ENCODE results near the gene DHDDS.
"Not testable (repeated sequence)": the region's sequence is repeated elsewhere in the genome, so short reads cannot be mapped to it uniquely, and the experiment has no call there.

Gene DHDDS, protein sequence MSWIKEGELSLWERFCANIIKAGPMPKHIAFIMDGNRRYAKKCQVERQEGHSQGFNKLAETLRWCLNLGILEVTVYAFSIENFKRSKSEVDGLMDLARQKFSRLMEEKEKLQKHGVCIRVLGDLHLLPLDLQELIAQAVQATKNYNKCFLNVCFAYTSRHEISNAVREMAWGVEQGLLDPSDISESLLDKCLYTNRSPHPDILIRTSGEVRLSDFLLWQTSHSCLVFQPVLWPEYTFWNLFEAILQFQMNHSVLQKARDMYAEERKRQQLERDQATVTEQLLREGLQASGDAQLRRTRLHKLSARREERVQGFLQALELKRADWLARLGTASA

DNA sequence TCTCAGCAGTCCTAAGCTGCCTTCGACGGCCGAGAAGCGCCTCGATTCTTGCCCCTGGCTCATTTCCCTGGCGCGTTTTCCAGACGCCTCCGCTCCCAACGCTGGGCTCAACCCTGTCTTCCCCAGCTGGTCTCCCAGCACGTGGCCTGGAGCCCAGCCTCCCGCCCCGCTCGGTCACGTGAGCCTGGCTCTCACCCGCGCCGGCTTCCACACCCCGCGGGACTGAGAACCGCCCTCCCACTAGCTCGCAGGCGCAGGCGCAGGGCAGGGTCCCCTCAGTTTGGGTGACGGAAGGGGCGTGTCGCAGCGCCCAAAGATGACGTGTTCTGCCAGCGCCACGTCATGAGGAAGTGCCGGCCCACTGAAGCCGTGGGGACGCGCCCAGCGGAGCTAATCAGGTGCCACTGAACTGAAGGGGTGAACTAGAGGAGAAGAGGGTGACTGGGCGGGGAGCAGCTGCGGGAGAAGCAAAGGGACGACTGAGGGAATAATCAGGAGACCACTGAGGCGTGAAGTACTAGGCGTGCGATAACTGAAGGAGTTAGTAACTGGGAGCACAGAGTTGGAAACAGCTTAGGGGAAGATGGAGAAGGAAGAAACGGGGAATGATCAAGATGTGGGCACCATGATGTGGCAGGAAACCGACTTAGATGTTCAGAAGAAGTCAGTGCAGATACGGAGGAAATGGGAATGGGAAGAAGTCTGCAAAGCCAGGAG, at the start of gene DHDDS:
TSS of gene DHDDS (plus strand) at position 343 of the 717 bp plus-strand sequence. CDS start 625 bp downstream, outside the sequence.
- in situ Hi-C loops (cut with HindIII; ENCODE audit: low sequenced_read_pairs): no loop called here

DNA sequence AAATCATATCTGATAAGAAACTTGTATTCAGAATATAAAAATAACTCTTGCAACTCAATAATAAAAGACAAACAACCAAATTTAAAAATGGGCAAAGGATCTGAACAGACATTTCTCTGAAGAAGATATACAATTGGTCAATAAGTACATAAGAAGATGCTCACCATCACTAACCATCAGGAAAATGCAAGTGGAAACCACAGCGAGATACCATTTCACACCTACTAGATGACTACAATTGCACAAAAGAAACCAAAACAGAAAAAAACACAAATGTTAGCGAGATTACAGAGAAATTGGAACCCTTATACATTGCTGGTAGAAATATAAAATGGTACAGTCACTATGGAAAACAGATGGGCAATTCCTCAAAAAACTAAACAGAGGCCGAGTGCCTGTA, 48.0 kb upstream of the DHDDS start:
- in situ Hi-C loops (cut with HindIII; ENCODE audit: low sequenced_read_pairs): no loop called here

DNA sequence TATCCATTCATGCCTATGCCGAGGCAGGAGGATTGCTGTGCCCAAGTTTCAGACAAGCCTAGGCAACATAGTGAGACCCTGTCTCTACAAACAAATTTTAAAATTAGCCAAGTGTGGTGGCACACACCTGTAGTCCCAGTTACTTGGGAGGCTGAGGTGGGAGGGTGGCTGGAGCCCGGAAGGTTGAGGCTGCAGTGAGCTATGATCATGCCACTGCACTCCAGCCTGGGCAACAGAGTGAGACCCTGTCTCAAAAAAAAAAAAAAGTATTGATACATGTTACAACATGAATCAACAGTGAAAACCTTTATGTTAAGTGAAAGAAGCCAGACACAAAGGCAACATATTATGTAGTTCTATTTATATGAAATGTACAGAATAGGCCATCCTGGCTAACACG, 47.1 kb upstream of the DHDDS start:
- in situ Hi-C loops (cut with HindIII; ENCODE audit: low sequenced_read_pairs): not testable (repeated sequence)

GRCh38 chr1:26387447-26387846, 44.7 kb upstream of the DHDDS start:
- in situ Hi-C loops (cut with HindIII; ENCODE audit: low sequenced_read_pairs): no loop called here

- in situ Hi-C loops (cut with HindIII; ENCODE audit: low sequenced_read_pairs): no loop called here
These were observed 43.2 kb upstream of the DHDDS start for GRCh38 chr1:26388791-26389445.

DNA sequence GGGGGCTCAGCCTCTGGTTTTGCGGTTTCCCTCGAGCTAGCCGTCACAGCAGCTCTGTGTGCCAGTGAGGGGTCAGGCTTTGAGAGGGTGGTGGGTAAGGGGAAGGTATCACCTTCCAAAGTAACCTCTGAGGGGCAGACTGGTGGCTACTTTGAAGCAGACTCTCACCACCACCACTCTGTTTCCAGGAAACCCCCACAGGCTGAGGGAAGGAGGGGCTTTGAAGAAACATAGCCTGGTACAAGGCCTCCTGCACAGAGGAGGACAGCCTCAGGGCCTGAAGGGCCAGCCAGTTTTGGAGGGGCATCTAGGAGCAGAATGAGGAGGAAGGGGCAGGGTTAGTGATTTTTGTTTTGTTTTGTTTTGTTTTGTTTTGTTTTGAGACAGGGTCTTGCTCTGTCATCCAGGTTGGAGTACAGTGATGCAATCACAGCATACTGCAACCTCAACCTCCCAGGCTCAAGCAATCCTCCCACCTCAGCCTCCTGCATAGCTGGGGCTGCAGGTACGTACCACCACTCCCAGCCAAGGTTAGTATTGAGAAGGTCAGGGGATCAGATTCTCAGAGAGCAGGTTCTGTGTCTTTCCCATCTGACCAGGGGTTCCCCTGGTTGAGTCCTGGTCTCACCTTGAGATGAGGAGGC, 42.4 kb upstream of the DHDDS start:
- in situ Hi-C loops (cut with HindIII; ENCODE audit: low sequenced_read_pairs): no loop called here

GRCh38 chr1:26391450-26391849, 40.7 kb upstream of the DHDDS start:
- in situ Hi-C loops (cut with HindIII; ENCODE audit: low sequenced_read_pairs): no loop called here

GRCh38 chr1:26395754-26396153, 36.4 kb upstream of the DHDDS start:
- in situ Hi-C loops (cut with HindIII; ENCODE audit: low sequenced_read_pairs): no loop called here

GRCh38 chr1:26399034-26399433, 33.1 kb upstream of the DHDDS start:
- in situ Hi-C loops (cut with HindIII; ENCODE audit: low sequenced_read_pairs): no loop called here

- in situ Hi-C loops (cut with HindIII; ENCODE audit: low sequenced_read_pairs): no loop called here
These were observed 30.2 kb upstream of the DHDDS start for GRCh38 chr1:26401891-26402290.

DNA sequence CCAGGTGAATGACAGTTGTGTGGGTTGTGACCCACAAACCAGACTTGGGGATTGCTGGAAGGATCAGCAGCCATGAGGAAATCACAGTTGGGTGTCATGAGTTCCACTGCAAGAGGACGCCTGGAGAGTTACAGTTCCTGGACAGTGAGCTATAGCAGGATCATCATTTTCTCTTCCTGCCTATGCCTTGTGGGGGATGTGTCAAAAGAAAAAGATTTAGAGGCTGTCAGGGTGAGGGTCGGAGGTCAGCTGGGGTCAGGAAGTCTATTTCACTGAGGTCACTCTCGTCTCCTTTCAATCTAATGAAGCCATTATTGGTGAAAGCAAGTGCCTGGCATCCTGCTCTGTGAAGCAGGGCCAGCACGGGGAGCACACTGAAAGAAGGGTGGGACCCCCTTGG, 28.5 kb upstream of the DHDDS start:
- in situ Hi-C loops (cut with HindIII; ENCODE audit: low sequenced_read_pairs): no loop called here

- in situ Hi-C loops (cut with HindIII; ENCODE audit: low sequenced_read_pairs): no loop called here
These were observed 27.5 kb upstream of the DHDDS start for GRCh38 chr1:26404641-26405040.

- in situ Hi-C loops (cut with HindIII; ENCODE audit: low sequenced_read_pairs): no loop called here
These were observed 26.7 kb upstream of the DHDDS start for GRCh38 chr1:26405281-26405915.

- in situ Hi-C loops (cut with HindIII; ENCODE audit: low sequenced_read_pairs): no loop called here
These were observed 23.5 kb upstream of the DHDDS start for GRCh38 chr1:26408604-26409003.

DNA sequence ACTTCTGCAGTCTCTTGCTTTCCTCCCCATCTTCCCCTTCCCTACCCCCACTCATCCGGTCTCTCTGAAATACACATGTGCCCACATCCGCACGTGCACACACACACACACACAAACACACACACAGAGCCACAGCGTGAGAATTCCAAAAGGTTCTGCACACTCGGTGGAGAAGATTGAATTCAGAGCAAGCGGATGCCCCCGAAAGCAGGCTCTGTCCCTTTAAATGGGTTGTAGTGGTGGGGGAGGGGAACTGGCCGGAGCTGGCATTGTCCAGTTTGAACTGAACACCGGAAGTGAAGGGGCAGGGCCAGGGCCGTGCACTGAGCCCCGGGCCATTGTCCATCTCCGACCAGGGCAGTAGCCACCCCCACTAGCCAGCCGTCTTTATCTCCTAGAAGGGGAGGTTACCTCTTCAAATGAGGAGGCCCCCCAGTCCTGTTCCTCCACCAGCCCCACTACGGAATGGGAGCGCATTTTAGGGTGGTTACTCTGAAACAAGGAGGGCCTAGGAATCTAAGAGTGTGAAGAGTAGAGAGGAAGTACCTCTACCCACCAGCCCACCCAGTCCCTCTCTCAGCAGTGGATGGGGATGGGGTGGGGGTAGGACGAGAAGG, 22.8 kb upstream of the DHDDS start:
- in situ Hi-C loops (cut with HindIII; ENCODE audit: low sequenced_read_pairs): no loop called here

DNA sequence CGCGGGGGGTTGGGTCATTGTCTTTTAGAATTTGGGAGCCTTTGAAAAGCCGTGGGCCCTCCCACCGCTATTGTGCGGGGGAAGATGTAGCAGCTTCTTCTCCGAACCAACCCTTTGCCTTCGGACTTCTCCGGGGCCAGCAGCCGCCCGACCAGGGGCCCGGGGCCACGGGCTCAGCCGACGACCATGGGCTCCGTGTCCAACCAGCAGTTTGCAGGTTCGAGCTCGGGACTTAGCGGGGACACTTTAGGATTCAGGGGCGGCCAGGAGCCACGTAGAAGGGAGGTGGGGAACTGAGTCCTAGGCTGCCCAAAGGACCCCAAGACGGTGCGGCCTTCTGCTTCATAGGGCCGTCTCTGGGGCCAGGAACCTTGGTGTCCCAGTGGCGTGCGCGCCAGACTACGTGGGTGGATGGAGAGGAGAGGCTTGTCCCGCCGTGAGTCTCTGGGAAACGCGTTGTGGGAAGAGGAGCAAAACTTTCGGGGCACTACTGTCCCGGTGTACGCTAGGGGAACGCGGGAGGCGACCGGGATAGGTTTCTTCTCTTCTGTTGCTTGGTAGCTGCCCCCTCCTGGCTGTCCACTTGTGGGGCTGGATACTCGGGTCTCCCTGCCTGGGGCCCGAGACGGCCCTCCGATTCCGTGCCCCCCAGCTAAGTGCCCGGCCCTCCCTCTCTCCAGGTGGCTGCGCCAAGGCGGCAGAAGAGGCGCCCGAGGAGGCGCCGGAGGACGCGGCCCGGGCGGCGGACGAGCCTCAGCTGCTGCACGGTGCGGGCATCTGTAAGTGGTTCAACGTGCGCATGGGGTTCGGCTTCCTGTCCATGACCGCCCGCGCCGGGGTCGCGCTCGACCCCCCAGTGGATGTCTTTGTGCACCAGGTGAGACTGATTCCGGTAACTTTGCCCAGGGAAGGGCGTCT, 21.2 kb upstream of the DHDDS start, which contains the start of gene LIN28A:
TSS of gene LIN28A (plus strand) at position 112 of the 918 bp plus-strand sequence. CDS start at position 187, 75 bp downstream.
- in situ Hi-C loops (cut with HindIII; ENCODE audit: low sequenced_read_pairs): no loop called here

- in situ Hi-C loops (cut with HindIII; ENCODE audit: low sequenced_read_pairs): no loop called here
These were observed 20.5 kb upstream of the DHDDS start for GRCh38 chr1:26411624-26412074.

DNA sequence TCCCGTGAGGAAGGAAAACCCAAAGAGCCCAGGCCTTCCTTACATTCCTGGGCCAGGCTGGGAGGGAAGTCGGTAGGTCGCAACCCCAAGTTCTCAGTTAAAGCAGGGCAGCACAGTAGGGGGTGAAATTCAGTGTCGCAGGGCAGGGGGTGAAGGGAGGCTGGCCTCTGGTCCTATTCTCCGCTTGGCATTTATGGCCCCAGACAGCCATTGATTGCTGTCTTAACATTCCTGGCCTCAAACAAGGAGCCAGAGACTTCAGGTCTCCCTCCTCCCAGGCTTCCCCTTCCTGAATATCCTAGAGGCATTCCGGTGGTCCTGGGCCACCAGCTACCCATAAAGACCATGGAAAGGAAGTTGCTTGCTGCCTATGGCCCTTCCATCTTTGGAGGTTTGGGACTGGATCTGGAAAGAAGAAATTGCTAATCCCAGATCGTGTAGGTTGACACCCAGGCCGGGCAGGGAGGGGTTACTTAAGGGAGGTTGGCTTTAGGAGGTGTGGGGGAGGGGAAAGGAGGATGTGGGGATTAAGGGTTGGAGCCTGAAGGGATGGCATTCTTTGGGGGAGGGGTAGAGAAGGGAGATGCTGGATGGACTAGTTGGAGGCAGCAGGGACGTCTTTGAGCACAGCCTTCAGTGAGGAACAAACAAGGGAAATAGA, 19.8 kb upstream of the DHDDS start:
- in situ Hi-C loops (cut with HindIII; ENCODE audit: low sequenced_read_pairs): no loop called here

- in situ Hi-C loops (cut with HindIII; ENCODE audit: low sequenced_read_pairs): no loop called here
These were observed 19.1 kb upstream of the DHDDS start for GRCh38 chr1:26413031-26413430.
